Neutrophil (primary cell): ENCODE results near the gene ABHD15.

ENCODE experiments used
- H3K27ac ChIP-seq: fragments of 200-600 bp; sonication (generic); 2 replicates; pipeline ENCODE4 v1.5.1; 2016; ENCODE audit warnings: mild to moderate bottlenecking, moderate library complexity
- H3K27me3 ChIP-seq: fragments of 200-600 bp; sonication (generic); 2 replicates; pipeline ENCODE4 v1.6.0; 2016; ENCODE audit warnings: mild to moderate bottlenecking
- H3K36me3 ChIP-seq: fragments of 200-600 bp; sonication (generic); 2 replicates; pipeline ENCODE4 v1.5.1; 2017
- H3K4me1 ChIP-seq, 2 experiments: fragments of 200-600 bp in 1 of 2; sonication (generic) in 1 of 2; 1 replicate in 1 of 2; 2 replicates in 1 of 2; pipeline versions ENCODE4 v1.5.1 to v1.6.1; 2013 to 2016; ENCODE audit warnings: low read depth in 1 of 2, low read length in 1 of 2, mild to moderate bottlenecking in 1 of 2, moderate library complexity in 1 of 2; ENCODE audit not compliant: control insufficient read depth in 1 of 2, insufficient read depth in 1 of 2
- H3K4me3 ChIP-seq, 2 experiments: fragments of 200-600 bp in 1 of 2; sonication (generic) in 1 of 2; 1 replicate in 1 of 2; 2 replicates in 1 of 2; pipeline ENCODE4 v1.5.1; 2013 to 2016; ENCODE audit warnings: low read depth in 1 of 2, low read length in 1 of 2, mild to moderate bottlenecking in 1 of 2, moderate library complexity in 1 of 2
- H3K9me3 ChIP-seq: fragments of 200-600 bp; sonication (generic); 2 replicates; pipeline ENCODE4 v1.5.1; 2016
- TF ChIP-seq, protein P1 (sequence below): fragments of 200-600 bp; sonication (generic); IDR thresholded peaks from 2 replicates; pipeline ENCODE4 v1.5.1; 2016; ENCODE audit warnings: antibody characterized with exemption

The ABHD15 gene

DNA sequence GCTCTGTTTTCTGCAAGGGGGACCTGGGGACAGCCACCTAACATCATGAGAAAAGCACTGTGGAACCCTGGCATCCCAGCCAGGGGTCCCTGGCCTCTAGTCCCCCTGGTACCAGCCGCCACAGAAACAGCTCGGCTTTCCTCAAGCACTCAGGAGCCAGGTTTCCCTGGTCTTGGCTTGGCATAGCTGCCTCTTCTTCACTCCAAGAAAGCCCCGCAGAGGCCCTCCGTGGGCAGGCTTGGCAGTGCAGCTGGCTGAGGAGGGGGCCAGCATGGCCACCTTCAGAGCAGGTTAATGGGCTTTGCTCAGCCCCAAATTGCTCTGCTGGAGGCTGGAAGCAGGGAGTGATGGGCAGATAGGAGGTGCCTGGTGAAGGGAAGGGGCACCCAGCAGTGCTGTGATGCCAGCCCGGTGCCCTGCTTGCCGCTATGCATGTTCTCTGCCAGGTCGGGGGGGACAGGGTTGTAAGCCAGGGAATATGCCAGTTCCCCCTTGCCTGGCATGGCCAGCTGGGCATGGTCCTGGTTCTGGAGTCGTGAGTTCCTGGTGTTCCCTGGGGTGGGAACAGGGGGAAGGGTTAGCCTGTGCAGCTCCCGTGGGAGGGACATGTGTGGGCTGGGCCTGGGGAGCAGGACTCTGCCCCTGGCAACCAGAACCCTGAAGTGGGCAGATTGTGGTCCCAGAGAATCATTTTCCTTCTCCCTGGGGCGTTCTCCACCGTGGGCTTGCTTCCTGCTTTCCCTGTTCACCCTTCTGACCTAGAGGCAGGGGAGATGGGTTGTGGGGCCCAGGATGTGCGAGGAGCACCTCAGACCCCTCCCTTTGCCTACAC is 29.3 kb upstream of the ABHD15 start:
- Histone ChIP-seq H3K27ac (no peak overlapping the region), H3K4me1 (peaks cover 26 to 28% of the 10 kb centered on the region in 2 experiments), H3K27me3 (peaks cover 71% of the 10 kb centered on the region), H3K9me3 (no peaks in the 10 kb centered on the region), H3K4me3 (no peak overlapping the region), H3K36me3 (no peaks in the 10 kb centered on the region)
- TF ChIP-seq, protein P1, sequence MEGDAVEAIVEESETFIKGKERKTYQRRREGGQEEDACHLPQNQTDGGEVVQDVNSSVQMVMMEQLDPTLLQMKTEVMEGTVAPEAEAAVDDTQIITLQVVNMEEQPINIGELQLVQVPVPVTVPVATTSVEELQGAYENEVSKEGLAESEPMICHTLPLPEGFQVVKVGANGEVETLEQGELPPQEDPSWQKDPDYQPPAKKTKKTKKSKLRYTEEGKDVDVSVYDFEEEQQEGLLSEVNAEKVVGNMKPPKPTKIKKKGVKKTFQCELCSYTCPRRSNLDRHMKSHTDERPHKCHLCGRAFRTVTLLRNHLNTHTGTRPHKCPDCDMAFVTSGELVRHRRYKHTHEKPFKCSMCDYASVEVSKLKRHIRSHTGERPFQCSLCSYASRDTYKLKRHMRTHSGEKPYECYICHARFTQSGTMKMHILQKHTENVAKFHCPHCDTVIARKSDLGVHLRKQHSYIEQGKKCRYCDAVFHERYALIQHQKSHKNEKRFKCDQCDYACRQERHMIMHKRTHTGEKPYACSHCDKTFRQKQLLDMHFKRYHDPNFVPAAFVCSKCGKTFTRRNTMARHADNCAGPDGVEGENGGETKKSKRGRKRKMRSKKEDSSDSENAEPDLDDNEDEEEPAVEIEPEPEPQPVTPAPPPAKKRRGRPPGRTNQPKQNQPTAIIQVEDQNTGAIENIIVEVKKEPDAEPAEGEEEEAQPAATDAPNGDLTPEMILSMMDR = no peak

DNA sequence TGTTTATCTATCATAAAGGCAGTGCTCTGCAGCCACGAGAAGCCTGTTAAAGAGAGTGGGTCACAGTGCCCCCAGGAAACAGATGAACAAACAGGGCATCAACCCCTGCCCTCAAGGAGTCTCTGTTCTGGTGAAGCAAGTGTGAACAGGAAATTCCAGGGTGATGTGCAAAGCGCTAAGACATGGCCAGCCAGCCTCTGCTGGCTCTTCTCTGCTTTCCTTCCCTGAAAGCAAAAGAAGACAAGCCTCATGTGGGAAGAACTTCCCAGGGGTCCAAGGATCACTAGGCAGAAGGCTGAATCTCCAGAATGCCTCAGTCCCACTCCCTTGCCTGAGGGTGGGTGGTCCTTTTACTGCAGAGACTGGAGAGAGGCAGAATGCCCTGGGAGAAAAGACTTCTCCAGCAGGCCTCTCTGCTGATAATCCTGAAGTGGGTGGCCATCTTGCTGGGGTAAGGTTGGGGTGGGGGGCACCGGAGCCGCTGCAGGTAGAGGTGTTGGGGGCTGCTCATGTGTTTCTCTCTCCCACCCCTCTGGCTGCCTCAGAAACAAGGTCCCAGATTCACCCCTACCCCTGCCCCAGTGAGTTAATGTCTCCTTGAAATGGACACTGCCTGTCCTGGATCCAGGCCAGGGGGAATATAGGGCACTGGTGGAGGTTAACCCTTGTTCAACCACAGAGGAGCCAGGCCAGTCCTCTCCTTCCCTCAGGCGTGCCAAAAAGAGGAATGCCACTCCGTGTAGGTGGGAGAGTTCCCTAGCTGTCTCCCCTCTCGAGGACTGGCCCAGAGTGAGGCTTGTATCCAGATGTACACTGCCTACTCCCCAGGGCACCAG is 28.5 kb upstream of the ABHD15 start:
- Histone ChIP-seq H3K4me3 (no peak overlapping the region), H3K4me1 (peaks cover 35 to 36% of the 10 kb centered on the region in 2 experiments), H3K27ac (no peak overlapping the region), H3K27me3 (peaks cover 78% of the 10 kb centered on the region), H3K9me3 (no peaks in the 10 kb centered on the region), H3K36me3 (no peaks in the 10 kb centered on the region)
- TF ChIP-seq, protein P1 = no peak

DNA sequence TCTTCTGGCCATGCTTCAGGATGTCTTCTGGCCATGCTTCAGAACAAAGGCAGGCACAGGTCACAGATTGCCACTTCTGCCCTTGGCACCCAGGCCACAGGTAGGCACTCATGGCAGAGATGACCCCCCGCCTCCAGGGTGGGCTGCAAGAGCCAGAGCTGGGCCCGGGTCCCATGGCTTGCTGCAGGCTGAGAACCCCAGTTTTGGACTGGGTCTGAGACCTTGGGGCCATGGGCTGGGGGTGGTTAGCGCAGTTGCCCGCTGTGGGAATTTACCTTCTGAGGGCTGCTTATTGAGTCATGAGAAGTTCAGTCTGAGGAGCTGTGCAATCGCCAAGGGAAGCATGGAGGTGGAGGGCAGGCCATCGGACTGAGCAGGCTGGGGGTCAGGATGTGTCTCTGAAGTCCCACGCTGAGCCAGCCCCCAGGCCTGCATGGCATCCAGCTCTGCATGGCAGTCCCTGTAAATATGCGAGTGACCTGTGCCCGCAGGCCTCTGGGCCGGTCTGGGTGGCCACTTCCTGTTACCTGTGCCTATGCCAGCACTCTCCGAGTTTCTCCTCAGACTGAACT is 27.8 kb upstream of the ABHD15 start:
- Histone ChIP-seq H3K27ac (no peak overlapping the region), H3K9me3 (no peaks in the 10 kb centered on the region), H3K4me1 (peaks cover 42 to 43% of the 10 kb centered on the region in 2 experiments), H3K36me3 (no peaks in the 10 kb centered on the region), H3K27me3 (peaks cover 80% of the 10 kb centered on the region), H3K4me3 (no peak overlapping the region)
- TF ChIP-seq, protein P1 = no peak

DNA sequence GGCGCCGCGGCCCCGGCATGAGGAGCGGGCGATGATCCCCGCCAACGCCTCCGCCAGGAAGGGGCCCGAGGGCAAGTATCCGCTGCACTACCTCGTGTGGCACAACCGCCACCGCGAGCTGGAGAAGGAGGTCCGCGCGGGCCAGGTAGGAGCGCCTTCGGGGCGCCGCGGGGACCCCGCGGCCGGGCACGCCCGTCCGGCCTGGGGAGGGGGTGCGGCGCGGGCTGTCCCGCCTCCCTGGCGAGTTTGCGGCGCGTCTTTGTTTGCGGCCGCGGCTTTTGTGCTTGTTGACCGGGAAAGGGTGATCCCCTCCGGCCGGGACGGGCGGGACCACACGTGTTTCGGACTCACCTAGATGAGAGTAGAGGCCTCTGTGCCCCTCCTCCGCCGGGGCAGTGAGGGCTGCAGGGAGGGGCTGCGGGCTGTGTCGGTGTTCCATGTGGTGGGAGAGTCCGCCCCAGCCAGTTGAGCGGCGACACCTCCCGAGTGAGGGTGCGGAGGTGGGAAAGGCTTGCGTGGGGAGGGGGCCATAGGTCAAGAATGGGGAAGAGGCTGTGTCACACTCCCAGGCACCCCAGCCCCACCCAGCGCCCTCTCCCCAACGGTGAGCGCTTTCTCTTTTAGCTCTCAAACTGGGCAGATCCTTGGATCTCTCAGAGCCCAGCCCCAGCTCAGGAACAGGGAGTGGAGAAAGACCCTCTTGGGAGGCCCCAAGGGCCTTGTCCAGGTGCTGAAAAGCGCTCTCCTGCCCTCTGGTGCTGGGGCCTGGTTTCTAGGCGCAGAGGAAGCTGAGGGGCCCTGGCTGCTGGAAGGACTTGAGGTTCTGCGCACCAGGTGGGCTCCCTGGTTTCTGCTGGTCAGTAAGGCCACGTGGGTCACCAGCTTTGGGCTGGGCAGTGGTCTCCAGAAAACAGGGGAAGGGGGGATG is 27.0 kb upstream of the ABHD15 start:
- TF ChIP-seq, protein P1 = no peak
- Histone ChIP-seq H3K36me3 (no peaks in the 10 kb centered on the region), H3K4me1 (peaks cover 43 to 44% of the 10 kb centered on the region in 2 experiments), H3K4me3 (peak overlapping the region; percentile 47 to 60), H3K27me3 (peaks cover 76% of the 10 kb centered on the region), H3K27ac (no peak overlapping the region), H3K9me3 (no peaks in the 10 kb centered on the region)
